DLD1 (cell line): ENCODE measurements around the gene TAF11L13.

Source experiments
- in situ Hi-C: cut with HindIII; loops from 2 replicates; pipeline ENCODE4 v1.10.0; 2017; ENCODE audit warnings: low sequenced_read_pairs

TAF11L13 gene

DNA sequence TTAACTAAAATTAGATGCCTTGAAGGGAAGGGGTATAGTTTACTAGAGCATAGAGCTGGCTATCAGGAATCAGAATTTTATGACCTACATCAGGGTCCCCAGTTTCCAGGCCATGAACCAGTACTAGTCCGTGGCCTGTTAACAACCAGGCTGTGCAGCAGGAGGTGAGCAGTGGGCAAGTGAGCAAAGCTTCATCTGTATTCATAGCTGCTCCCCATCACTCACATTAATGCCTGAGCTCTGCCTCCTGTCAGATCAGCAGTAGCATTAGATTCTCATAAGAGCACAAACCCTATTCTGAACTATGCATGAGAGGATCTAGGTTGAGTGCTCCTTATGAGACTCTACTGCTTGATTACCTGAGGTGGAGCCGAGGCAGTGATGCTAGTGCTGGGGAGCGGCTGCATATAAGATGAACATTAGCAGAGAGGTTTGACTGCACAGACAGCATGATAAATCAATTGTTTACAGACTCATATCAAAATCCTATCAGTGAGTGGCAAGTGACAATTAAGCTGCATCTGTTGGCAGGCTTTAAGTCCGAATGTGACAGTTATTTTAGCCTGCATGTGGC lies 47.0 kb downstream of the TAF11L13 start:
- in situ Hi-C loops: no loop called here

DNA sequence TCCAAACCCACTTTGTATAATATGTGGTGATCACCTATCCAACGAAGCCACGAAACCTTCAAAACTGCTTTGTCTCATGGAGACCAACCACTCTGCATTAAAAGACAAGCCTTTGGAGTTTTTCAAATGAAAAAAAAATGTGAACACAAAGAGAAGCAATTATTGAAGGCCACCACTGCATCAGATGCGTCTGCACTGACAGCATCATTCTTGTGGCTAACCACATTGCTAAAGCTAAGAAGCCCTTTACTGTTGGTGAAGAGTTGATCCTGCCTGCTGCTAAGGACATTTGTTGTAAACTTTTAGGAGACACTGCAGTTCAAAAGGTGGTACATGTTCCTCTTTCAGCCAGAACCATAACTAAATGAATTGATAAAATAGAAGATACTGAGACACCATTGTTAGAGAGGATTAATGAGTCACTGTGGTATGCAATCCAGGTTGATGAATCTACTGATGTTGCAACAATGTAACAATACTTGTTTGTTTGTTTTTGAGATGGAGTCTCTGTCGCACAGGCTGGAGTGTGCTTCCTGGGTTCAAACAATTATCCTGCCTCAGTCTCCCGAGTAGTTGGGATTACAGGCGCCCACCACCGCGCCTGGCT lies 47.8 kb downstream of the TAF11L13 start:
- in situ Hi-C loops: no loop called here

DNA sequence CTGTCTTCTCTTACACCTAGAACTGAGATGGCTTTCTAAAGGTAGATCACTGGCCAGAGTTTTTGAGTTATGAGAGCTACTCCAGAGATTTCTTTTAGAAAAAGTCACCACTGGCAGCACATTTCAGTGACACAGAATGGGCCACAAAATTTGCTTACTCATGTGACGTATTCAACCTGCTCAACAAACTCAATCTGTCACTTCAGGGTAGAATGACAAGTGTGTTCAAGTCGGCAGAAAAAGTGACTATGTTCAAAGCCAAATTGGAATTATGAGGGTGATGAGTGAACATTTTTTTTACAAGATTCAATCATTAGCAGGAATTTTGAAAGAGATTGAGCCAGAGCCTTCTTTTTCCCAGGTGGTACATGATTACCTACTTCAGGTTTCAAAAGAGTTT lies 48.8 kb downstream of the TAF11L13 start:
- in situ Hi-C loops: no loop called here
